CD14-positive monocyte (primary cell): ENCODE results near the gene DDX42. TPM values are rescaled to one million over a fixed set of nuclear protein-coding genes. Genes with fewer than 3 reads are reported as not detected.

Experiments used
- DNase-seq, 3 donors: peaks; one replicate each; pipeline ENCODE4 v3.0.0-alpha.2; 2011 to 2022
- H2AFZ ChIP-seq: 2 replicates; pipeline ENCODE4 v1.6.0; 2012; ENCODE audit warnings: mild to moderate bottlenecking, low read depth, low read length, inconsistent platforms; ENCODE audit not compliant: insufficient read depth, poor library complexity, severe bottlenecking
- H3K27ac ChIP-seq, 2 donors: 1 replicate in 1 of 2; 2 replicates in 1 of 2; pipeline ENCODE4 v1.5.1; 2012 to 2013; ENCODE audit warnings: low read length in 2 of 2, control low read depth in 1 of 2, inconsistent platforms in 1 of 2, low read depth in 1 of 2, mild to moderate bottlenecking in 1 of 2
- H3K27me3 ChIP-seq, 2 donors: one replicate each; pipeline versions ENCODE4 v1.6.0 to v1.6.1; 2011 to 2013; ENCODE audit warnings: low read length in 2 of 2; ENCODE audit not compliant: control insufficient read depth in 2 of 2, insufficient read depth in 2 of 2
- H3K36me3 ChIP-seq, 2 donors: replicated peaks in 1 of 2; 1 replicate in 1 of 2; 2 replicates in 1 of 2; pipeline versions ENCODE4 v1.5.1 to v1.6.1; 2012 to 2013; ENCODE audit warnings: low read length in 2 of 2, control low read depth in 1 of 2, inconsistent platforms in 1 of 2, mild to moderate bottlenecking in 1 of 2; ENCODE audit not compliant: insufficient read depth in 2 of 2, control insufficient read depth in 1 of 2
- H3K4me1 ChIP-seq, 2 donors: 1 replicate in 1 of 2; 2 replicates in 1 of 2; pipeline versions ENCODE4 v1.5.1 to v1.6.1; 2012 to 2013; ENCODE audit warnings: low read length in 2 of 2, control low read depth in 1 of 2, inconsistent platforms in 1 of 2, mild to moderate bottlenecking in 1 of 2, moderate library complexity in 1 of 2; ENCODE audit not compliant: insufficient read depth in 2 of 2, control insufficient read depth in 1 of 2
- H3K4me2 ChIP-seq: replicated peaks from 2 replicates; pipeline ENCODE3; 2012; ENCODE audit warnings: low read length, moderate library complexity, mild to moderate bottlenecking; ENCODE audit not compliant: poor library complexity, severe bottlenecking; ENCODE audit errors: extremely low read depth
- H3K4me3 ChIP-seq, 3 experiments: fragments of 200-600 bp in 1 of 3; sonication (generic) in 1 of 3; replicated peaks in 1 of 3; 1 replicate in 2 of 3; 2 replicates in 1 of 3; pipeline ENCODE4 v1.5.1; 2011 to 2013; ENCODE audit warnings: low read length in 3 of 3, mild to moderate bottlenecking in 3 of 3, control low read depth in 2 of 3, low read depth in 2 of 3, inconsistent platforms in 1 of 3, moderate library complexity in 1 of 3
- H3K79me2 ChIP-seq: 2 replicates; pipeline ENCODE4 v1.6.0; 2012; ENCODE audit warnings: mild to moderate bottlenecking, control low read depth, inconsistent platforms, low read length, moderate library complexity; ENCODE audit not compliant: insufficient read depth
- H3K9ac ChIP-seq: 2 replicates; pipeline ENCODE4 v1.6.0; 2017; ENCODE audit warnings: low read length, mild to moderate bottlenecking; ENCODE audit not compliant: insufficient read depth, poor library complexity, severe bottlenecking
- H3K9me3 ChIP-seq, 2 donors: replicated peaks in 1 of 2; 1 replicate in 1 of 2; 2 replicates in 1 of 2; pipeline versions ENCODE4 v1.5.1 to v1.6.1; 2012 to 2013; ENCODE audit warnings: low read length in 2 of 2, control low read depth in 1 of 2; ENCODE audit not compliant: control insufficient read depth in 1 of 2, insufficient read depth in 1 of 2
- H4K20me1 ChIP-seq: 2 replicates; pipeline ENCODE4 v1.6.0; 2012; ENCODE audit warnings: mild to moderate bottlenecking, low read length, control low read depth, moderate library complexity; ENCODE audit not compliant: insufficient read depth
- H3K27ac Mint-ChIP-seq, 7 donors: one replicate each; pipeline ENCODE4 v1.8.0; 2020; ENCODE audit warnings: mild to moderate bottlenecking in 7 of 7, mixed read lengths in 7 of 7, moderate library complexity in 6 of 7, inconsistent platforms in 2 of 7
- H3K27me3 Mint-ChIP-seq, 3 donors: one replicate each; pipeline ENCODE4 v1.8.0; 2021 to 2022; ENCODE audit warnings: low read depth in 3 of 3, mild to moderate bottlenecking in 3 of 3, mixed read lengths in 3 of 3, moderate library complexity in 3 of 3, inconsistent platforms in 1 of 3
- H3K36me3 Mint-ChIP-seq, 2 donors: one replicate each; pipeline ENCODE4 v1.8.0; 2020; ENCODE audit warnings: mixed read lengths in 2 of 2, inconsistent platforms in 1 of 2, mild to moderate bottlenecking in 1 of 2
- H3K4me1 Mint-ChIP-seq: one replicate; pipeline ENCODE4 v1.8.0; 2020; ENCODE audit warnings: mild to moderate bottlenecking, mixed read lengths
- H3K4me3 Mint-ChIP-seq, 2 donors: one replicate each; pipeline ENCODE4 v1.8.0; 2020; ENCODE audit warnings: mild to moderate bottlenecking in 2 of 2, mixed read lengths in 2 of 2, moderate library complexity in 1 of 2
- H3K9me3 Mint-ChIP-seq, 7 donors: one replicate each; pipeline ENCODE4 v1.8.0; 2020 to 2022; ENCODE audit warnings: mixed read lengths in 7 of 7, mild to moderate bottlenecking in 6 of 7, moderate library complexity in 6 of 7, inconsistent platforms in 2 of 7
- CTCF ChIP-seq: fragments of 200-600 bp; IDR thresholded peaks from one replicate; pipeline ENCODE4 v1.8.0; 2022; ENCODE audit warnings: antibody characterized with exemption, mild to moderate bottlenecking
- WGBS: methylation state at CpG from one replicate; pipeline ENCODE4 v1.1.5; 2013; ENCODE audit warnings: missing lambda C conversion rate; ENCODE audit not compliant: insufficient coverage; 5-methylcytosine and 5-hydroxymethylcytosine counted together
- intact Hi-C, 2 donors: fragments of 100-400 bp; cut with micrococcal nuclease; formaldehyde crosslinking; loops; one replicate each; pipeline versions ENCODE4 v1.15.0 to v1.15.1; 2023
- polyA plus RNA-seq, 3 donors: library from polyadenylated mRNA; depleted of rRNA in 1 of 3; unstranded in 2 of 3; stranded (reverse) in 1 of 3; fragments of 300-500 nt in 2 of 3; fragments of >200 nt in 1 of 3; fragmentation: Illumina TruSeq in 2 of 3; gene quantifications; 1 replicate in 2 of 3; 2 replicates in 1 of 3; pipeline ENCODE4 v1.2.3, GENCODE V29; 2012 to 2021

DDX42 gene
- polyA plus RNA-seq, 3 donors, result 3.1 to 89.2 (median 5.3) TPM

DNA sequence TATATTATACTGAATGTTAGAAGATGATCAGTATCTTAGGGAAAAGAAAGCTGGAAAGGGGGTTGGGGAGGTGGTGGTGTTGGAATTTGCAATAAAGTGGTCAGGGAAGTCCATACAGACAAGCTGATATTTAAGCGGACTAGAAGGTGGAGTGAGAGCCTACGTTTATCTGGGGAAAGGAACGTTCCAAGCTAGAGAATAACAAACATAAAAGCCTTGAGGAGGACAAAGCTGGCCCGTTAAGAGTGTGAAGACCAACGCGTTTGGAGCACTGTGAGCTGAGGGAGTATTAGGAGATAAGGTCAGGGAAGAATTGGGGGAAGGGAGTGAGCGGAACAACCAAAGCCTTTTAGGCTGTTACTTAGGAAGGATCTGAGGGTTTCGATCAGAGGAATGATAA is 1.4 kb downstream of the DDX42 start:
- DNase-seq, result no peak
- no peak for TF ChIP-seq CTCF
- H3K36me3 Mint-ChIP-seq, result peaks cover 15 to 37% of the 10 kb centered on the region in 2 donors
- H3K27me3 Mint-ChIP-seq, result peaks cover 0 to 1% (median 0%) of the 10 kb centered on the region in 3 donors
- intact Hi-C loops, result loop anchor here (5.0 to 10.0 kb wide), 4 partner anchors 33 to 151 kb away; partner anchors contain the start of genes MAP3K3 (in 1 of the 2), SMARCD2 (in 1 of the 2) and STRADA (in 1 of the 2)
- peak overlapping the region; percentile 92 to 96 for H3K4me3 Mint-ChIP-seq
- Histone ChIP-seq H3K79me2 (peaks cover 91% of the 10 kb centered on the region), H3K27me3 (no peaks in the 10 kb centered on the region), H3K4me1 (peaks cover 34 to 47% of the 10 kb centered on the region in 2 donors), H4K20me1 (peaks cover 67% of the 10 kb centered on the region), H3K27ac (peak overlapping the region in 1 of 2 donors; percentile 93), H3K36me3 (peaks cover 16 to 35% of the 10 kb centered on the region in 2 donors), H3K4me3 (peak overlapping the region; percentile 93 to 96 (median 94)), H3K9me3 (no peaks in the 10 kb centered on the region), H2AFZ (peak overlapping the region; percentile 92), H3K9ac (peak overlapping the region; percentile 93), H3K4me2 (peak overlapping the region; percentile 98)
- H3K4me1 Mint-ChIP-seq, result peaks cover 61% of the 10 kb centered on the region
- WGBS, result 37% methylated on average over 7 of the region's 8 CpGs
- no peaks in the 10 kb centered on the region for H3K9me3 Mint-ChIP-seq
- peak overlapping the region; percentile 6 to 100 (median 99) for H3K27ac Mint-ChIP-seq

GRCh38 chr17:63780507-63780906 is 6.5 kb downstream of the DDX42 start:
- peaks cover 5 to 11% of the 10 kb centered on the region in 2 donors for H3K4me1 ChIP-seq
- H3K9ac ChIP-seq, result no peak overlapping the region
- no peak overlapping the region for H3K4me2 ChIP-seq
- no peaks in the 10 kb centered on the region for H3K27me3 Mint-ChIP-seq
- peaks cover 100% of the 10 kb centered on the region for H3K79me2 ChIP-seq
- no peaks in the 10 kb centered on the region for H3K27me3 ChIP-seq
- WGBS, result 100% methylated on average over 1 of the region's 1 CpG
- no peak overlapping the region for H2AFZ ChIP-seq
- peak overlapping the region in 1 of 2 donors; percentile 57 for H3K27ac ChIP-seq
- intact Hi-C loops, result no loop called here
- peaks cover 31% of the 10 kb centered on the region for H3K4me1 Mint-ChIP-seq
- H3K36me3 ChIP-seq, result peaks cover 34 to 79% of the 10 kb centered on the region in 2 donors
- no peak for TF ChIP-seq CTCF
- H3K9me3 ChIP-seq, result no peaks in the 10 kb centered on the region
- H3K4me3 ChIP-seq, result no peak overlapping the region
- H3K9me3 Mint-ChIP-seq, result no peaks in the 10 kb centered on the region
- peaks cover 99% of the 10 kb centered on the region for H4K20me1 ChIP-seq
- no peak overlapping the region for H3K4me3 Mint-ChIP-seq
- H3K27ac Mint-ChIP-seq, result peak overlapping the region in 3 of 7 donors; percentile 7 to 44 (median 16)
- no peak for DNase-seq
- H3K36me3 Mint-ChIP-seq, result peaks cover 32 to 64% of the 10 kb centered on the region in 2 donors
